ENCODE measurements around the gene ANKRD34C.

ANKRD34C gene

GRCh38 chr15:79282371-79283251 is at the start of gene ANKRD34C:
Gene ANKRD34C, plus strand, starts transcription at chr15:79282722. Its CDS starts 10,563 bp downstream, at chr15:79293285.
- no peak within 1 kb of the TSS for H3K4me2 ChIP-seq (ENCODE audit: low read length)
- no peaks in the 10 kb centered on the region for H4K20me1 ChIP-seq (ENCODE audit: control insufficient read depth, insufficient read depth, low read depth, low read length)
- H3K4me1 ChIP-seq (ENCODE audit: control insufficient read depth, low read length), result 0 out of 2 replicates have a peak, but pooled peaks cover 2% of the 10 kb centered on the region
- H3K9me2 ChIP-seq (replicated peaks; ENCODE audit: control insufficient read depth, low read length), result no peaks in the 10 kb centered on the region
- no peaks in the 10 kb centered on the region for H3K79me2 ChIP-seq (ENCODE audit: control insufficient read depth, low read length)
- TF ChIP-seq, protein P1, sequence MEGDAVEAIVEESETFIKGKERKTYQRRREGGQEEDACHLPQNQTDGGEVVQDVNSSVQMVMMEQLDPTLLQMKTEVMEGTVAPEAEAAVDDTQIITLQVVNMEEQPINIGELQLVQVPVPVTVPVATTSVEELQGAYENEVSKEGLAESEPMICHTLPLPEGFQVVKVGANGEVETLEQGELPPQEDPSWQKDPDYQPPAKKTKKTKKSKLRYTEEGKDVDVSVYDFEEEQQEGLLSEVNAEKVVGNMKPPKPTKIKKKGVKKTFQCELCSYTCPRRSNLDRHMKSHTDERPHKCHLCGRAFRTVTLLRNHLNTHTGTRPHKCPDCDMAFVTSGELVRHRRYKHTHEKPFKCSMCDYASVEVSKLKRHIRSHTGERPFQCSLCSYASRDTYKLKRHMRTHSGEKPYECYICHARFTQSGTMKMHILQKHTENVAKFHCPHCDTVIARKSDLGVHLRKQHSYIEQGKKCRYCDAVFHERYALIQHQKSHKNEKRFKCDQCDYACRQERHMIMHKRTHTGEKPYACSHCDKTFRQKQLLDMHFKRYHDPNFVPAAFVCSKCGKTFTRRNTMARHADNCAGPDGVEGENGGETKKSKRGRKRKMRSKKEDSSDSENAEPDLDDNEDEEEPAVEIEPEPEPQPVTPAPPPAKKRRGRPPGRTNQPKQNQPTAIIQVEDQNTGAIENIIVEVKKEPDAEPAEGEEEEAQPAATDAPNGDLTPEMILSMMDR (IDR thresholded peaks at IDR 0.05; ENCODE audit: low read depth, low read length, poor library complexity, severe bottlenecking), result no peak
- no peak for TF ChIP-seq EZH2phosphoT487 (IDR thresholded peaks at IDR 0.05; ENCODE audit: borderline replicate concordance, low read length)
- H3K4me3 ChIP-seq (ENCODE audit: low read length), result no peak within 1 kb of the TSS
- H3K9me3 ChIP-seq (ENCODE audit: control insufficient read depth, insufficient read depth, low read length), result no peaks in the 10 kb centered on the region
- no peaks in the 10 kb centered on the region for H3K36me3 ChIP-seq (ENCODE audit: control insufficient read depth, low read length)
- no peaks in the 10 kb centered on the region for H3F3A ChIP-seq (ENCODE audit: control insufficient read depth, insufficient read depth)
- no peak within 1 kb of the TSS for H3K27ac ChIP-seq (ENCODE audit: low read depth, low read length)
- H3K27me3 ChIP-seq (ENCODE audit: control insufficient read depth, low read length), result peaks cover 11% of the 10 kb centered on the region; the same call in 1 of the 2 replicates

DNA sequence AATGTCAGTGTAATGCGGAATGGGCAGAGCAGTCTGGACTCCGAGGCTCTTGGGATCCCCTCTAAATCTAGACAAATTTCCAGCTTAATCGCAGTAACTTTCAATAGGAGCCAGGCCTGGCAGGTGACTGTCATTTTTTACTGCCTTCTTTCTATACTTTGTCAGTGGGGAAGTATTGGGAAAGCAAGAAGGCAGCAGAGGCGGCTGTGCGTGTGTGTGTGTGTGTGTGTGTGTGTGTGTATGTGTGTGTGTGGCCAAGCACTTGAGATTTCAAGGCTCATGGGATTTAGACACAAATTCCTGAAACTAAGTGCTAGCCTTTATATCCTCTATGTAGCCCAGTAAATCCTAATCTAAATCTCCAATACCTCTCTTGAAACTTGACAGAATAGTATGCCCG is 49.3 kb upstream of the ANKRD34C start:
- no peak overlapping the region for H3K4me3 ChIP-seq (ENCODE audit: low read length)
- 0 out of 2 replicates have a peak, but pooled peaks cover 1% of the 10 kb centered on the region for H3K27me3 ChIP-seq (ENCODE audit: control insufficient read depth, low read length)
- no peak overlapping the region for H3K4me2 ChIP-seq (ENCODE audit: low read length)
- no peaks in the 10 kb centered on the region for H3K9me3 ChIP-seq (ENCODE audit: control insufficient read depth, insufficient read depth, low read length)
- H3F3A ChIP-seq (ENCODE audit: control insufficient read depth, insufficient read depth), result no peaks in the 10 kb centered on the region
- H3K9me2 ChIP-seq (replicated peaks; ENCODE audit: control insufficient read depth, low read length), result no peaks in the 10 kb centered on the region
- no peaks in the 10 kb centered on the region for H3K4me1 ChIP-seq (ENCODE audit: control insufficient read depth, low read length)
- H3K79me2 ChIP-seq (ENCODE audit: control insufficient read depth, low read length), result no peaks in the 10 kb centered on the region
- no peak overlapping the region for H3K27ac ChIP-seq (ENCODE audit: low read depth, low read length)
- no peaks in the 10 kb centered on the region for H4K20me1 ChIP-seq (ENCODE audit: control insufficient read depth, insufficient read depth, low read depth, low read length)
- no peaks in the 10 kb centered on the region for H3K36me3 ChIP-seq (ENCODE audit: control insufficient read depth, low read length)
- TF ChIP-seq EZH2phosphoT487 (IDR thresholded peaks at IDR 0.05; ENCODE audit: borderline replicate concordance, low read length), result no peak
- TF ChIP-seq, protein P1 (IDR thresholded peaks at IDR 0.05; ENCODE audit: low read depth, low read length, poor library complexity, severe bottlenecking), result no peak

- H3K27me3 ChIP-seq (ENCODE audit: control insufficient read depth, low read length), result peaks cover 7% of the 10 kb centered on the region; the same call in 1 of the 2 replicates
- H3K9me3 ChIP-seq (ENCODE audit: control insufficient read depth, insufficient read depth, low read length), result no peaks in the 10 kb centered on the region
- no peak overlapping the region for H3K4me3 ChIP-seq (ENCODE audit: low read length)
- H3K4me2 ChIP-seq (ENCODE audit: low read length), result no peak overlapping the region
- H3K27ac ChIP-seq (ENCODE audit: low read depth, low read length), result no peak overlapping the region
- no peaks in the 10 kb centered on the region for H3K79me2 ChIP-seq (ENCODE audit: control insufficient read depth, low read length)
- H3K4me1 ChIP-seq (ENCODE audit: control insufficient read depth, low read length), result no peaks in the 10 kb centered on the region
- no peaks in the 10 kb centered on the region for H3K36me3 ChIP-seq (ENCODE audit: control insufficient read depth, low read length)
- no peaks in the 10 kb centered on the region for H4K20me1 ChIP-seq (ENCODE audit: control insufficient read depth, insufficient read depth, low read depth, low read length)
- H3K9me2 ChIP-seq (replicated peaks; ENCODE audit: control insufficient read depth, low read length), result no peaks in the 10 kb centered on the region
- no peak for TF ChIP-seq EZH2phosphoT487 (IDR thresholded peaks at IDR 0.05; ENCODE audit: borderline replicate concordance, low read length)
- TF ChIP-seq, protein P1 (IDR thresholded peaks at IDR 0.05; ENCODE audit: low read depth, low read length, poor library complexity, severe bottlenecking), result no peak
- H3F3A ChIP-seq (ENCODE audit: control insufficient read depth, insufficient read depth), result no peaks in the 10 kb centered on the region
Measured at GRCh38 chr15:79240036-79240435, 42.5 kb upstream of the ANKRD34C start.

All from DOHH2 (cell line).